OCI-LY3 (cell line): ENCODE results near the gene QSER1.

Experiments
- H2AFZ ChIP-seq: fragments of 200-600, 300-600 bp; shearing (Covaris generic); 2 replicates; pipeline ENCODE4 v1.6.0; 2014; ENCODE audit warnings: antibody characterized with exemption, low read depth, low read length
- H3K27ac ChIP-seq: fragments of 200-600, 300-600 bp; sonication (generic); 2 replicates; pipeline ENCODE4 v1.5.1; 2014; ENCODE audit warnings: mild to moderate bottlenecking, low read length, moderate library complexity, mixed read lengths
- H3K27me3 ChIP-seq: fragments of 200-600, 300-600 bp; sonication (generic); 2 replicates; pipeline ENCODE4 v1.6.1; 2014; ENCODE audit warnings: low read depth, low read length, mixed read lengths
- H3K36me3 ChIP-seq: fragments of 200-600, 300-600 bp; sonication (generic); replicated peaks from 2 replicates; pipeline ENCODE3; 2014; ENCODE audit warnings: low read depth, low read length, mixed read lengths
- H3K4me1 ChIP-seq: fragments of 300-600, 200-600 bp; sonication (generic); 2 replicates; pipeline ENCODE4 v1.6.1; 2014; ENCODE audit warnings: low read length, mixed read lengths
- H3K4me2 ChIP-seq: fragments of 200-600, 300-600 bp; sonication (generic); 2 replicates; pipeline ENCODE4 v1.6.1; 2014; ENCODE audit warnings: low read length, mixed read lengths
- H3K4me3 ChIP-seq: fragments of 300-600, 200-600 bp; sonication (generic); 2 replicates; pipeline ENCODE4 v1.5.1; 2014; ENCODE audit warnings: antibody characterized with exemption, mild to moderate bottlenecking, low read length, moderate library complexity
- H3K79me2 ChIP-seq: fragments of 300-600, 200-600 bp; shearing (Covaris generic); 2 replicates; pipeline ENCODE4 v1.6.1; 2014; ENCODE audit warnings: mild to moderate bottlenecking, low read length, mixed read lengths
- H3K9ac ChIP-seq: fragments of 300-600, 200-600 bp; shearing (Covaris generic); 2 replicates; pipeline ENCODE4 v1.6.0; 2014; ENCODE audit warnings: mild to moderate bottlenecking, low read length, moderate library complexity
- H3K9me3 ChIP-seq: fragments of 200-600, 300-600 bp; shearing (Covaris generic); 2 replicates; pipeline ENCODE4 v1.6.1; 2014; ENCODE audit warnings: low read length, mixed read lengths; ENCODE audit not compliant: insufficient read depth
- H4K20me1 ChIP-seq: fragments of 200-600, 300-600 bp; sonication (generic); 2 replicates; pipeline ENCODE4 v1.6.1; 2016; ENCODE audit warnings: low read length, mixed read lengths; ENCODE audit not compliant: insufficient read depth
- CTCF ChIP-seq: fragments of 200-600, 300-600 bp; sonication (generic); IDR thresholded peaks from 2 replicates; pipeline ENCODE4 v1.5.1; 2014; ENCODE audit warnings: antibody characterized with exemption, low read length, low read depth
- EZH2phosphoT487 ChIP-seq: fragments of 200-600 bp; shearing (Covaris generic); IDR thresholded peaks from 2 replicates; pipeline ENCODE4 v1.6.1; 2018; ENCODE audit warnings: antibody characterized with exemption, mixed run types, low read depth

The QSER1 gene

GRCh38 chr11:32982626-32983025, 90.0 kb downstream of the QSER1 start:
- Histone ChIP-seq H3K4me2 (no peak overlapping the region), H3K4me1 (no peaks in the 10 kb centered on the region), H4K20me1 (no peaks in the 10 kb centered on the region)

DNA sequence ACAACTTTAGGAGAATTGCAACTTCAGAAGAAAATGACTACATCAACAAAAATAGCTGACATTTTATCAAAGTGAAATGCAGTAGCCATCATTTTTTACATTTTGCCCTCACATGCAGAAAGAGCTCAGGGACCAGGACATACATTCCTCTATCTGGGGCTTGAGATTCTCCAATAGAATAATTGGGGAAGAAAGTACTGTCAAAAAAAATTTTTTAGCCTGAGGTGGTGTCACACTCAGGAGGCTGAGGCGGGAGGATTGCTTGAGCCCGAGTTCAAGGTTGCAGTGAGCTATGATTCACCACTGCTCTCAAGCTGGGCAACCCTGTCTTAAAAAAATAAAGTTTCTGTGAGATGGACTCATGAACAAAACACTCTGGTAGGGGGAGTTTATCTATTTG, 90.9 kb downstream of the QSER1 start:
- no peak overlapping the region for H3K4me3 ChIP-seq
- H3K9ac ChIP-seq, result no peak overlapping the region
- H3K27me3 ChIP-seq, result no peaks in the 10 kb centered on the region
- TF ChIP-seq CTCF, result no peak
- TF ChIP-seq EZH2phosphoT487, result no peak
- H3K4me2 ChIP-seq, result no peak overlapping the region
- H3K27ac ChIP-seq, result no peak overlapping the region
- no peaks in the 10 kb centered on the region for H3K79me2 ChIP-seq
- no peaks in the 10 kb centered on the region for H3K36me3 ChIP-seq
- H3K4me1 ChIP-seq, result no peaks in the 10 kb centered on the region
- no peaks in the 10 kb centered on the region for H3K9me3 ChIP-seq
- no peaks in the 10 kb centered on the region for H4K20me1 ChIP-seq
- H2AFZ ChIP-seq, result no peak overlapping the region

More at GRCh38 chr11:32982626-32983025, 90.0 kb downstream of the QSER1 start:
- Histone ChIP-seq H3K4me3 (no peak overlapping the region), H3K9me3 (no peaks in the 10 kb centered on the region), H3K27ac (no peak overlapping the region), H3K27me3 (no peaks in the 10 kb centered on the region), H2AFZ (no peak overlapping the region), H3K9ac (no peak overlapping the region), H3K79me2 (no peaks in the 10 kb centered on the region), H3K36me3 (peaks cover 2% of the 10 kb centered on the region)
- no peak for TF ChIP-seq EZH2phosphoT487
- no peak for TF ChIP-seq CTCF

DNA sequence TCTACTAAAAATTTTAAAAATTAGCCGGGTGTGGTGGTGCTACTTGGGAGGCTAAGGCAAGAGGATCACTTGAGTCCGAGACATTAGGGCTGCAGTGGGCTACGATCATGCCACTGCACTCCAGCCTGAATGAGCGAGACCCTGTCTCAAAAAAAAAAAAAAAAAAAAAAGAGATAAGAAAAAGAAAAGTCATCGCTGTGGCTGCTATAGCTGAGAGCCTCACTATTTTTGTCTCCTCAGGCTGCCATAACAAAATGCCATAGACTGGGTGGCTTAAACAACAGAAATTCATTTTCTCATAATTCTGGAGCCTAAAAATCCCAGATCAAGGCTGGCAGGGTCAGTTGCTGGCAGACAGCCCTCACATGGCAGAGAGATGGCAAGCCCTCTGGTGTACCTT, 93.0 kb downstream of the QSER1 start:
- no peak overlapping the region for H2AFZ ChIP-seq
- H3K27me3 ChIP-seq, result no peaks in the 10 kb centered on the region
- H3K9ac ChIP-seq, result no peak overlapping the region
- no peaks in the 10 kb centered on the region for H3K9me3 ChIP-seq
- TF ChIP-seq CTCF, result no peak
- TF ChIP-seq EZH2phosphoT487, result no peak
- no peaks in the 10 kb centered on the region for H3K4me1 ChIP-seq
- no peak overlapping the region for H3K27ac ChIP-seq
- H3K4me2 ChIP-seq, result no peak overlapping the region
- no peak overlapping the region for H3K4me3 ChIP-seq
- H3K79me2 ChIP-seq, result no peaks in the 10 kb centered on the region
- H4K20me1 ChIP-seq, result no peaks in the 10 kb centered on the region
- H3K36me3 ChIP-seq, result no peaks in the 10 kb centered on the region

DNA sequence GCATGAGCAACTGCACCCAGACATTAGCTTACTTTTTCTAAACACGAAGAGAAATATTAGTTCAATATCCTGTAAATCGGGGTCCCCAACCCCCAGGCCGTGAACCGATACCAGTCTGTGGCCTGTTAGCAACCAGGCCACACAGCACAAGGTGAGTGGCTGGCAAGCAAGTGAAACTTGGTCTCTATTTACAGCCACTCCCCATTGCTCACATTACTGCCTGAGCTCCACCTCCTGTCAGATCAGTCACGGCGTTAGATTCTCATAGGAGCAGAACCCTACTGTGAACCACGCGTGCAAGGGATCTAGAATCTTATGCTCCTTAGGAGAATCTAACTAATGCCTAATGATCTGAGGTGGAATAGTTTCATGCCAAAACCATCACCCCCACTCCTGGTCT, 95.2 kb downstream of the QSER1 start:
- no peak overlapping the region for H3K4me3 ChIP-seq
- no peaks in the 10 kb centered on the region for H3K4me1 ChIP-seq
- H4K20me1 ChIP-seq, result no peaks in the 10 kb centered on the region
- H3K27me3 ChIP-seq, result no peaks in the 10 kb centered on the region
- no peak overlapping the region for H3K4me2 ChIP-seq
- H3K9me3 ChIP-seq, result peaks cover 7% of the 10 kb centered on the region; the same call in 1 of the 2 replicates
- H3K9ac ChIP-seq, result no peak overlapping the region
- no peak overlapping the region for H3K27ac ChIP-seq
- H3K79me2 ChIP-seq, result no peaks in the 10 kb centered on the region
- no peak for TF ChIP-seq EZH2phosphoT487
- no peak for TF ChIP-seq CTCF
- H2AFZ ChIP-seq, result no peak overlapping the region
- peaks cover 3% of the 10 kb centered on the region for H3K36me3 ChIP-seq
